Stomach smooth muscle (tissue), 2 donors: ENCODE measurements around the gene ARHGAP15.

ENCODE experiments used
- H3K27ac ChIP-seq: one replicate; pipeline ENCODE4 v1.7.0; 2013; ENCODE audit warnings: mild to moderate bottlenecking, low read length, inconsistent platforms
- H3K27me3 ChIP-seq, 2 donors: one replicate each; pipeline ENCODE4 v1.7.0; 2013; ENCODE audit warnings: low read length in 2 of 2; ENCODE audit not compliant: insufficient read depth in 2 of 2, control insufficient read depth in 1 of 2
- H3K36me3 ChIP-seq, 2 donors: one replicate each; pipeline ENCODE4 v1.7.0; 2013; ENCODE audit warnings: low read length in 2 of 2; ENCODE audit not compliant: control insufficient read depth in 2 of 2, insufficient read depth in 2 of 2
- H3K4me1 ChIP-seq: one replicate; pipeline ENCODE4 v1.7.0; 2013; ENCODE audit warnings: low read length; ENCODE audit not compliant: control insufficient read depth, insufficient read depth
- H3K4me3 ChIP-seq, 2 donors: one replicate each; pipeline ENCODE4 v1.7.0; 2013; ENCODE audit warnings: low read length in 2 of 2
- H3K9ac ChIP-seq, 2 donors: one replicate each; pipeline ENCODE4 v1.7.0; 2013; ENCODE audit warnings: low read length in 2 of 2, mild to moderate bottlenecking in 1 of 2
- H3K9me3 ChIP-seq, 2 donors: one replicate each; pipeline ENCODE4 v1.7.0; 2013; ENCODE audit warnings: low read length in 2 of 2; ENCODE audit not compliant: control insufficient read depth in 2 of 2
- donor health status: healthy.
- donor health status: Pancreatic carcinoma.

Gene ARHGAP15

GRCh38 chr2:143807192-143807591 is 678.0 kb downstream of the ARHGAP15 start:
- no peaks in the 10 kb centered on the region for H3K9me3 ChIP-seq
- H3K27ac ChIP-seq: no peak overlapping the region
- H3K36me3 ChIP-seq: no peaks in the 10 kb centered on the region
- no peaks in the 10 kb centered on the region for H3K4me1 ChIP-seq
- no peak overlapping the region for H3K9ac ChIP-seq
- no peaks in the 10 kb centered on the region for H3K27me3 ChIP-seq
- H3K4me3 ChIP-seq: no peak overlapping the region

GRCh38 chr2:143807671-143808070 is 678.5 kb downstream of the ARHGAP15 start:
- Histone ChIP-seq H3K27ac (no peak overlapping the region), H3K4me1 (no peaks in the 10 kb centered on the region), H3K9me3 (no peaks in the 10 kb centered on the region), H3K36me3 (no peaks in the 10 kb centered on the region), H3K27me3 (no peaks in the 10 kb centered on the region), H3K4me3 (no peak overlapping the region), H3K9ac (no peak overlapping the region)

- no peak overlapping the region for H3K27ac ChIP-seq
These were observed 678.9 kb downstream of the ARHGAP15 start for GRCh38 chr2:143808166-143808565.

GRCh38 chr2:143815082-143815481 is 685.9 kb downstream of the ARHGAP15 start:
- peaks cover 0 to 4% of the 10 kb centered on the region in 2 donors for H3K9me3 ChIP-seq
- no peak overlapping the region for H3K27ac ChIP-seq
- H3K4me3 ChIP-seq: no peak overlapping the region
- H3K4me1 ChIP-seq: no peaks in the 10 kb centered on the region
- H3K36me3 ChIP-seq: no peaks in the 10 kb centered on the region
- H3K9ac ChIP-seq: no peak overlapping the region
- no peaks in the 10 kb centered on the region for H3K27me3 ChIP-seq

More at GRCh38 chr2:143808166-143808565, 678.9 kb downstream of the ARHGAP15 start:
- no peak overlapping the region for H3K4me3 ChIP-seq
- H3K9me3 ChIP-seq: no peaks in the 10 kb centered on the region
- no peaks in the 10 kb centered on the region for H3K36me3 ChIP-seq
- H3K9ac ChIP-seq: no peak overlapping the region
- no peaks in the 10 kb centered on the region for H3K4me1 ChIP-seq
- H3K27me3 ChIP-seq: no peaks in the 10 kb centered on the region

GRCh38 chr2:143816916-143817315 is 687.7 kb downstream of the ARHGAP15 start:
- Histone ChIP-seq H3K9me3 (peaks cover 0 to 4% of the 10 kb centered on the region in 2 donors), H3K9ac (no peak overlapping the region), H3K4me3 (no peak overlapping the region), H3K27me3 (no peaks in the 10 kb centered on the region), H3K36me3 (no peaks in the 10 kb centered on the region), H3K4me1 (no peaks in the 10 kb centered on the region), H3K27ac (no peak overlapping the region)
